H9 (cell line): ENCODE results near the gene SDC4. TPM values are rescaled to one million over a fixed set of nuclear protein-coding genes. Genes with fewer than 3 reads are reported as not detected.

ENCODE experiments used
- DNase-seq: peaks from one replicate; pipeline ENCODE4 v3.0.0-alpha.2; 2017
- H2AFZ ChIP-seq: one replicate; pipeline ENCODE4 v1.6.1; 2013; ENCODE audit warnings: mild to moderate bottlenecking, low read length, control low read depth, moderate library complexity
- H2AK5ac ChIP-seq: 2 replicates; pipeline ENCODE4 v1.6.1; 2013; ENCODE audit warnings: low read length, control low read depth, mixed read lengths; ENCODE audit not compliant: insufficient read length
- H2BK120ac ChIP-seq: one replicate; pipeline ENCODE4 v1.6.1; 2013; ENCODE audit warnings: low read depth, mild to moderate bottlenecking, low read length, control low read depth, inconsistent platforms; ENCODE audit not compliant: poor library complexity, severe bottlenecking
- H2BK12ac ChIP-seq: 2 replicates; pipeline ENCODE4 v1.6.1; 2013; ENCODE audit warnings: low read length, control low read depth, mixed read lengths, low read depth; ENCODE audit not compliant: insufficient read length
- H2BK15ac ChIP-seq: 2 replicates; pipeline ENCODE4 v1.6.1; 2013; ENCODE audit warnings: low read depth, low read length, control low read depth
- H2BK20ac ChIP-seq: one replicate; pipeline ENCODE4 v1.6.1; 2013; ENCODE audit warnings: low read depth, mild to moderate bottlenecking, low read length, control low read depth, inconsistent platforms; ENCODE audit not compliant: poor library complexity, severe bottlenecking
- H2BK5ac ChIP-seq: 2 replicates; pipeline ENCODE4 v1.6.1; 2013; ENCODE audit warnings: low read length, control low read depth, mixed read lengths; ENCODE audit not compliant: insufficient read length
- H3K14ac ChIP-seq: 2 replicates; pipeline ENCODE4 v1.6.1; 2013; ENCODE audit warnings: low read length, control low read depth; ENCODE audit not compliant: insufficient read depth
- H3K18ac ChIP-seq: 2 replicates; pipeline ENCODE4 v1.6.1; 2013; ENCODE audit warnings: low read depth, mild to moderate bottlenecking, mixed read lengths, low read length, control low read depth; ENCODE audit not compliant: insufficient read length
- H3K23ac ChIP-seq: 2 replicates; pipeline ENCODE4 v1.6.1; 2013; ENCODE audit warnings: low read length, control low read depth, mixed read lengths, low read depth; ENCODE audit not compliant: insufficient read length
- H3K23me2 ChIP-seq: 2 replicates; pipeline ENCODE4 v1.6.1; 2013; ENCODE audit warnings: low read depth, mild to moderate bottlenecking, mixed read lengths, low read length, control low read depth; ENCODE audit not compliant: insufficient read length, poor library complexity, severe bottlenecking
- H3K27ac ChIP-seq: 2 replicates; pipeline ENCODE4 v1.5.1; 2013; ENCODE audit warnings: low read length, control low read depth, mixed read lengths, low read depth; ENCODE audit not compliant: insufficient read length
- H3K27me3 ChIP-seq: 2 replicates; pipeline ENCODE4 v1.6.1; 2013; ENCODE audit warnings: low read length, control low read depth, inconsistent platforms; ENCODE audit not compliant: insufficient read depth
- H3K4ac ChIP-seq: 2 replicates; pipeline ENCODE4 v1.6.1; 2013; ENCODE audit warnings: low read depth, mild to moderate bottlenecking, control low read depth, inconsistent platforms, low read length, moderate library complexity
- H3K4me1 ChIP-seq: 2 replicates; pipeline ENCODE4 v1.6.1; 2013; ENCODE audit warnings: low read length, control low read depth, inconsistent platforms; ENCODE audit not compliant: insufficient read depth
- H3K4me2 ChIP-seq: 2 replicates; pipeline ENCODE4 v1.6.1; 2013; ENCODE audit warnings: low read length, control low read depth, mixed read lengths; ENCODE audit not compliant: insufficient read length, insufficient read depth
- H3K56ac ChIP-seq: 2 replicates; pipeline ENCODE4 v1.6.1; 2013; ENCODE audit warnings: low read depth, mild to moderate bottlenecking, mixed read lengths, low read length, control low read depth; ENCODE audit not compliant: insufficient read length
- H3K79me1 ChIP-seq: 2 replicates; pipeline ENCODE4 v1.6.1; 2013; ENCODE audit warnings: low read depth, mild to moderate bottlenecking, moderate library complexity, low read length, control low read depth, inconsistent platforms; ENCODE audit not compliant: insufficient read depth, poor library complexity, severe bottlenecking
- H3K79me2 ChIP-seq: 2 replicates; pipeline ENCODE4 v1.6.1; 2013; ENCODE audit warnings: low read length, control low read depth, inconsistent platforms; ENCODE audit not compliant: insufficient read depth
- H3K9ac ChIP-seq: 2 replicates; pipeline ENCODE4 v1.6.1; 2013; ENCODE audit warnings: low read length, control low read depth, mixed read lengths; ENCODE audit not compliant: insufficient read length; ENCODE audit errors: extremely low read depth
- H3K9me3 ChIP-seq: one replicate; pipeline ENCODE4 v1.6.1; 2013; ENCODE audit warnings: low read depth, low read length, inconsistent platforms; ENCODE audit not compliant: control insufficient read depth
- H3T11ph ChIP-seq: one replicate; pipeline ENCODE4 v1.6.1; 2013; ENCODE audit warnings: mild to moderate bottlenecking, low read length, control low read depth, inconsistent platforms
- H4K20me1 ChIP-seq: one replicate; pipeline ENCODE4 v1.6.1; 2013; ENCODE audit not compliant: control insufficient read depth, insufficient read length, insufficient read depth
- H4K5ac ChIP-seq: 2 replicates; pipeline ENCODE4 v1.6.1; 2013; ENCODE audit warnings: low read depth, mild to moderate bottlenecking, mixed read lengths, low read length, control low read depth; ENCODE audit not compliant: insufficient read length
- H4K8ac ChIP-seq: replicated peaks from 2 replicates; pipeline ENCODE4 v1.6.1; 2013; ENCODE audit warnings: low read length, control low read depth, mixed read lengths, low read depth; ENCODE audit not compliant: insufficient read length
- H4K91ac ChIP-seq: 2 replicates; pipeline ENCODE4 v1.6.1; 2013; ENCODE audit warnings: low read depth, mild to moderate bottlenecking, moderate library complexity, mixed read lengths, low read length, control low read depth; ENCODE audit not compliant: insufficient read length
- H3K27ac Mint-ChIP-seq, 3 experiments: 2 replicates in 2 of 3; 3 replicates in 1 of 3; pipeline ENCODE4 v1.8.0; 2020 to 2021; ENCODE audit warnings: mixed read lengths in 3 of 3, mild to moderate bottlenecking in 1 of 3, moderate library complexity in 1 of 3
- H3K27me3 Mint-ChIP-seq: 2 replicates; pipeline ENCODE4 v1.8.0; 2021; ENCODE audit warnings: low read depth, mild to moderate bottlenecking, moderate library complexity, mixed read lengths
- H3K36me3 Mint-ChIP-seq, 3 experiments: 2 replicates in 2 of 3; 3 replicates in 1 of 3; pipeline ENCODE4 v1.8.0; 2020 to 2021; ENCODE audit warnings: low read depth in 3 of 3, mixed read lengths in 3 of 3; ENCODE audit not compliant: insufficient read depth in 1 of 3
- H3K4me1 Mint-ChIP-seq, 2 experiments: 2 replicates each; pipeline ENCODE4 v1.8.0; 2020; ENCODE audit warnings: mixed read lengths in 2 of 2
- H3K4me3 Mint-ChIP-seq, 2 experiments: 2 replicates in 1 of 2; 3 replicates in 1 of 2; pipeline ENCODE4 v1.8.0; 2020 to 2021; ENCODE audit warnings: mild to moderate bottlenecking in 2 of 2, mixed read lengths in 2 of 2, moderate library complexity in 1 of 2
- H3K9me3 Mint-ChIP-seq, 2 experiments: 2 replicates in 1 of 2; 3 replicates in 1 of 2; pipeline ENCODE4 v1.8.0; 2020; ENCODE audit warnings: mild to moderate bottlenecking in 2 of 2, mixed read lengths in 2 of 2, moderate library complexity in 1 of 2
- WGBS: extraction: QIAGEN DNeasy Blood & Tissue Kit; methylation state at CpG from one replicate; pipeline ENCODE4 v1.1.7; 2013; ENCODE audit warnings: missing lambda C conversion rate, low lambda C conversion rate, mixed read lengths; ENCODE audit not compliant: insufficient read length; ENCODE audit errors: extremely low coverage; 5-methylcytosine and 5-hydroxymethylcytosine counted together
- total RNA-seq: library from RNA; stranded (reverse); gene quantifications from 2 replicates; pipeline ENCODE4 v1.2.1, GENCODE V29; 2021
- TF ChIP-seq, protein P1 (sequence below): fragments of 200-600 bp; sonication (generic); conservative IDR thresholded peaks from 3 replicates; pipeline ENCODE4 v1.8.0; 2021; ENCODE audit warnings: antibody characterized with exemption, mild to moderate bottlenecking

SDC4 gene
- total RNA-seq, 1 experiment from 2014 or later: 50.7 TPM

DNA sequence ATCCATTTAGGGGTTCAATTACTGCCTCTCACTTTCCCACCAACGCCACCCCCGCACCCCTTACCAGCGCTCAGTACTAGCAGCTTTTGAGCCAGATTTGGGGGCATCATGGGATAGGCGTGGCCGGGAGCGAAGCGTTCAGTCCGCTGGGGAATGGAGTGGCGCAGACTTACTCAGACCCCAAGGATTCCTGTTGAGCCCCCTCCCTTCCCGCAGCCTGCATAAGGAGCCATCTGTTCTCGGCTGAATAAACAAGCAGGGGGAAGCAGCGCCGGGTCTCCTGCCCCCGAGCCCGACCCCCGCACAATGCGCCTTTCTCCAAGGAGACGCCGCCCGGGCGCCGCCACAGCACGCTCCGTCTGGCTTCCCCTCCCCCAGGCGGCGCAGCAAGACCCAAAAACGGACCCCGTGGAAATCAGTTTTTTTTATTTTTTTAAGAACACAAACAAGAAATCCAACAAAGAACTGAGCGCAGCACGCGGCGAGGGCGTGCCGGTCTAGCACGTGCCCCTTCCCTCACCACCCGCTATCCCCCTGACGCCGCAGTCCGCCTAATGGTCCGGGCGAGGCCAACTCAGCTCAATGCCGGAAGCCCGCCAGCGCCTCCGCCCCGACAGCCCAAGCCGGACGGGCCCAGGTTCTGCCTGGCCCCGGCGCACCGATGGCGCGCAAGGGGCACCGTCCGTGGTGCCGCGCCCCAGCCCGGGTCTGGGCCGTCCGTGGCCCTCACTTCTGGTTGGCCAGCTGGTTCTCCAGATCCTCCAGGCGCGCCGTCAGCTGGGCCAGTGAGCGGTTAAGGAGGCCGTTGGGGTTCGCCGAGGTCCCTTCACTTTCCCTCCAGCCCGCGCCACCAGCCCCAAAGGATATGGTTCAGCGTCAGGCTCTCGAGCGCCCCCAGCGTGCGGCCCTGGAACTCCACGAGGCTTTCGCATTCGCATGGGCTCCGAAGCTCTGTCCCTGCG, 54.9 kb downstream of the SDC4 start:
- no peak overlapping the region for H2BK5ac ChIP-seq
- H3K79me1 ChIP-seq: no peaks in the 10 kb centered on the region
- TF ChIP-seq, protein P1, sequence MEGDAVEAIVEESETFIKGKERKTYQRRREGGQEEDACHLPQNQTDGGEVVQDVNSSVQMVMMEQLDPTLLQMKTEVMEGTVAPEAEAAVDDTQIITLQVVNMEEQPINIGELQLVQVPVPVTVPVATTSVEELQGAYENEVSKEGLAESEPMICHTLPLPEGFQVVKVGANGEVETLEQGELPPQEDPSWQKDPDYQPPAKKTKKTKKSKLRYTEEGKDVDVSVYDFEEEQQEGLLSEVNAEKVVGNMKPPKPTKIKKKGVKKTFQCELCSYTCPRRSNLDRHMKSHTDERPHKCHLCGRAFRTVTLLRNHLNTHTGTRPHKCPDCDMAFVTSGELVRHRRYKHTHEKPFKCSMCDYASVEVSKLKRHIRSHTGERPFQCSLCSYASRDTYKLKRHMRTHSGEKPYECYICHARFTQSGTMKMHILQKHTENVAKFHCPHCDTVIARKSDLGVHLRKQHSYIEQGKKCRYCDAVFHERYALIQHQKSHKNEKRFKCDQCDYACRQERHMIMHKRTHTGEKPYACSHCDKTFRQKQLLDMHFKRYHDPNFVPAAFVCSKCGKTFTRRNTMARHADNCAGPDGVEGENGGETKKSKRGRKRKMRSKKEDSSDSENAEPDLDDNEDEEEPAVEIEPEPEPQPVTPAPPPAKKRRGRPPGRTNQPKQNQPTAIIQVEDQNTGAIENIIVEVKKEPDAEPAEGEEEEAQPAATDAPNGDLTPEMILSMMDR: peak; percentile 93
- DNase-seq: peak; percentile 91
- no peak overlapping the region for H3K56ac ChIP-seq
- H3K27me3 ChIP-seq: peaks cover 5% of the 10 kb centered on the region; the same call in 1 of the 2 replicates
- no peak overlapping the region for H2BK15ac ChIP-seq
- peaks cover 8 to 13% of the 10 kb centered on the region in 2 experiments for H3K4me1 Mint-ChIP-seq
- peaks cover 5 to 15% (median 9%) of the 10 kb centered on the region in 3 experiments; a peak in 6 of 7 replicates for H3K36me3 Mint-ChIP-seq
- H3K9me3 ChIP-seq: no peaks in the 10 kb centered on the region
- H4K8ac ChIP-seq: peak overlapping the region; percentile 25
- no peak overlapping the region for H2AK5ac ChIP-seq
- H3K9ac ChIP-seq: peak overlapping the region; percentile 1
- no peak overlapping the region for H3K23ac ChIP-seq
- peak overlapping the region; percentile 95 for H3K14ac ChIP-seq
- peak overlapping the region; percentile 64 for H3K4me2 ChIP-seq
- H3K27ac ChIP-seq: no peak overlapping the region
- H3T11ph ChIP-seq: no peak overlapping the region
- H3K4me1 ChIP-seq: peaks cover 2% of the 10 kb centered on the region; the same call in 1 of the 2 replicates
- H3K4me3 Mint-ChIP-seq: peak overlapping the region; percentile 71 to 79
- peaks cover 67% of the 10 kb centered on the region for H3K27me3 Mint-ChIP-seq
- H3K4ac ChIP-seq: no peak overlapping the region
- H4K20me1 ChIP-seq: no peaks in the 10 kb centered on the region
- H3K9me3 Mint-ChIP-seq: peaks cover 21% of the 10 kb centered on the region in 2 experiments
- H2AFZ ChIP-seq: peak overlapping the region; percentile 50
- H4K91ac ChIP-seq: no peak overlapping the region
- peak overlapping the region in 1 of 3 experiments; percentile 53; a peak in 1 of 7 replicates for H3K27ac Mint-ChIP-seq
- peak overlapping the region; percentile 60 for H3K18ac ChIP-seq
- no peak overlapping the region for H2BK20ac ChIP-seq
- H4K5ac ChIP-seq: no peak overlapping the region
- no peak overlapping the region for H2BK120ac ChIP-seq
- H2BK12ac ChIP-seq: peak overlapping the region; percentile 36
- WGBS: no CpG with 5 or more reads among the region's 79 CpGs
- H3K79me2 ChIP-seq: no peaks in the 10 kb centered on the region
- peaks cover 12% of the 10 kb centered on the region for H3K23me2 ChIP-seq
